Smooth muscle cell (in vitro differentiated cells): ENCODE data around the gene NR2C2. TPM values are rescaled to one million over a fixed set of nuclear protein-coding genes. Genes with fewer than 3 reads are reported as not detected.

Source experiments
- DNase-seq: peaks from one replicate; lab custom pipeline; 2025; ENCODE audit not compliant: unreplicated experiment; lab: John Stamatoyannopoulos, UW
- H2AFZ ChIP-seq: fragments of 200-600 bp; sonication (generic); 2 replicates; pipeline ENCODE4 v1.6.0; 2016; ENCODE audit warnings: antibody characterized with exemption, low read depth, mild to moderate bottlenecking
- H3F3A ChIP-seq: fragments of 200-600 bp; sonication (generic); 2 replicates; pipeline ENCODE4 v1.6.0; 2017; ENCODE audit warnings: antibody characterized with exemption, low read depth
- H3K27ac ChIP-seq: fragments of 200-600 bp; sonication (generic); 2 replicates; pipeline ENCODE4 v1.5.1; 2016; ENCODE audit warnings: low read depth, mild to moderate bottlenecking
- H3K27me3 ChIP-seq: fragments of 200-600 bp; sonication (generic); 2 replicates; pipeline ENCODE4 v1.6.1; 2016; ENCODE audit warnings: low read depth, mild to moderate bottlenecking
- H3K36me3 ChIP-seq: fragments of 200-600 bp; sonication (generic); 2 replicates; pipeline ENCODE4 v1.5.1; 2016; ENCODE audit warnings: low read depth
- H3K4me1 ChIP-seq: fragments of 200-600 bp; sonication (generic); 2 replicates; pipeline ENCODE4 v1.5.1; 2016; ENCODE audit warnings: low read depth
- H3K4me2 ChIP-seq: fragments of 200-600 bp; sonication (generic); 2 replicates; pipeline ENCODE4 v1.6.0; 2016; ENCODE audit warnings: mild to moderate bottlenecking
- H3K4me3 ChIP-seq: fragments of 200-600 bp; sonication (generic); 2 replicates; pipeline ENCODE4 v1.5.1; 2016; ENCODE audit warnings: mild to moderate bottlenecking
- H3K79me2 ChIP-seq: fragments of 200-600 bp; sonication (generic); 2 replicates; pipeline ENCODE4 v1.6.0; 2016; ENCODE audit warnings: low read depth, mild to moderate bottlenecking
- H3K9ac ChIP-seq: fragments of 200-600 bp; sonication (generic); 2 replicates; pipeline ENCODE4 v1.6.0; 2016; ENCODE audit warnings: low read depth
- H3K9me3 ChIP-seq: fragments of 200-600 bp; sonication (generic); replicated peaks from 2 replicates; pipeline ENCODE4 v1.5.1; 2016; ENCODE audit warnings: low read depth
- H4K20me1 ChIP-seq: fragments of 200-600 bp; sonication (generic); 2 replicates; pipeline ENCODE4 v1.6.0; 2016; ENCODE audit warnings: low read depth
- WGBS: methylation state at CpG from one replicate; pipeline ENCODE4 v1.1.7; 2016; ENCODE audit warnings: low lambda C conversion rate; 5-methylcytosine and 5-hydroxymethylcytosine counted together
- polyA plus RNA-seq: library from polyadenylated mRNA; unstranded; fragments of >200 nt; fragmentation: Nextera tagmentation; extraction: Ambion mirVana; gene quantifications from 2 replicates; pipeline ENCODE4 v1.2.1, GENCODE V29; 2016
- total RNA-seq: library from RNA; depleted of rRNA; stranded (reverse); fragments of >200 nt; gene quantifications from 2 replicates; pipeline ENCODE4 v1.2.3, GENCODE V29; 2014
- TF ChIP-seq, protein P1 (sequence below): fragments of 200-600 bp; sonication (generic); IDR thresholded peaks from 2 replicates; pipeline ENCODE4 v1.5.1; 2017; ENCODE audit warnings: borderline replicate concordance, mild to moderate bottlenecking, antibody characterized with exemption; ENCODE audit not compliant: insufficient read depth, poor library complexity, severe bottlenecking

The NR2C2 gene
- total and polyA plus RNA-seq, 2 experiments from 2014 or later: 11.6 to 28.5 TPM

DNA sequence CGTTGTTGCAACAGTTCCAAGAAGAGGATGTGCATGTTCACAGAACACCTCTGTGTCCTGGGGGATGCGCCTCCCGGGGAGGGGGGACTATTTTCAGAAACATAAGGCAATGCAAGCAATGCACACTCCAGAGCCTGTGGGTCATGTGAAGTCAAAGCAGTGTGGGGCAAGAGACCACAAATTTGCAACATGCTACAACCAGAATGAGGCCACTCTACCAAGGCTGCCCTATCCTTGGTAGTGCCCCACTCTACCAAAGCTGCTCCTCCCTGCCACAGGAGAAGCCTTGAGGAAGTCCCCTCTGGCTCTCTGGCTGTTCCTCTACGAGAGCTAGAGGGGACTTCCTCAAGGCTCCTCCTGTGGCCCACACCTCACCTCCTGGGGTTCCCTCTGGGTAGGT is 8.4 kb upstream of the NR2C2 start:
- Histone ChIP-seq H3K9me3 (no peaks in the 10 kb centered on the region), H4K20me1 (peaks cover 20% of the 10 kb centered on the region), H3K27ac (no peak overlapping the region), H3K79me2 (peaks cover 10% of the 10 kb centered on the region), H3F3A (peaks cover 6% of the 10 kb centered on the region), H3K9ac (no peak overlapping the region), H3K27me3 (no peaks in the 10 kb centered on the region), H3K4me3 (no peak overlapping the region), H3K4me1 (no peaks in the 10 kb centered on the region), H3K4me2 (no peak overlapping the region), H3K36me3 (no peaks in the 10 kb centered on the region), H2AFZ (no peak overlapping the region)
- 96% methylated on average over 4 of the region's 4 CpGs for WGBS
- TF ChIP-seq, protein P1, sequence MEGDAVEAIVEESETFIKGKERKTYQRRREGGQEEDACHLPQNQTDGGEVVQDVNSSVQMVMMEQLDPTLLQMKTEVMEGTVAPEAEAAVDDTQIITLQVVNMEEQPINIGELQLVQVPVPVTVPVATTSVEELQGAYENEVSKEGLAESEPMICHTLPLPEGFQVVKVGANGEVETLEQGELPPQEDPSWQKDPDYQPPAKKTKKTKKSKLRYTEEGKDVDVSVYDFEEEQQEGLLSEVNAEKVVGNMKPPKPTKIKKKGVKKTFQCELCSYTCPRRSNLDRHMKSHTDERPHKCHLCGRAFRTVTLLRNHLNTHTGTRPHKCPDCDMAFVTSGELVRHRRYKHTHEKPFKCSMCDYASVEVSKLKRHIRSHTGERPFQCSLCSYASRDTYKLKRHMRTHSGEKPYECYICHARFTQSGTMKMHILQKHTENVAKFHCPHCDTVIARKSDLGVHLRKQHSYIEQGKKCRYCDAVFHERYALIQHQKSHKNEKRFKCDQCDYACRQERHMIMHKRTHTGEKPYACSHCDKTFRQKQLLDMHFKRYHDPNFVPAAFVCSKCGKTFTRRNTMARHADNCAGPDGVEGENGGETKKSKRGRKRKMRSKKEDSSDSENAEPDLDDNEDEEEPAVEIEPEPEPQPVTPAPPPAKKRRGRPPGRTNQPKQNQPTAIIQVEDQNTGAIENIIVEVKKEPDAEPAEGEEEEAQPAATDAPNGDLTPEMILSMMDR: no peak
- DNase-seq: no peak

DNA sequence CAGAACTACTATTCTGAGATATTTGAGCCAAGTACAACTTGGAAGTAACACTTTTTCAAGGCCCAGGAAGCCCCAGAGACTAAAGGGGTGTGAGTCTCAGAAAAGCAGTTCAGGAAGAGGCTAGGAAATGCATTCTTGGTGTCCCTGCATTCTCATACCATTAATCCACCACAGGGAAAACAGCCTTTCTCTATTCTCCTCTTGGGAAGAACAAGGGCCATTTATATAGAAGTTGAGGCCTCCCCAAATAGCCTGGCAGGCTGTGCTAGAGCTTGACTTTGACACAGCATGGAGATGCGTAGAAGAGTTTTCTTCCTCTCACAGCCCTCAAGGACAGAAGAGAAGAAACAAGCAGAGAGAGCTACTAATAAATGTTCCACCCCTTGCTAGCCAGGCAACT is 5.5 kb upstream of the NR2C2 start:
- Histone ChIP-seq H3K4me2 (no peak overlapping the region), H3K79me2 (peaks cover 39% of the 10 kb centered on the region), H3K4me1 (peaks cover 12% of the 10 kb centered on the region), H3K4me3 (no peak overlapping the region), H3K9me3 (no peaks in the 10 kb centered on the region), H2AFZ (no peak overlapping the region), H4K20me1 (peaks cover 40% of the 10 kb centered on the region), H3K9ac (no peak overlapping the region), H3F3A (peaks cover 6% of the 10 kb centered on the region), H3K27ac (no peak overlapping the region), H3K27me3 (no peaks in the 10 kb centered on the region), H3K36me3 (no peaks in the 10 kb centered on the region)
- DNase-seq: no peak
- WGBS: 93% methylated on average over 1 of the region's 1 CpG
- TF ChIP-seq, protein P1: no peak

DNA sequence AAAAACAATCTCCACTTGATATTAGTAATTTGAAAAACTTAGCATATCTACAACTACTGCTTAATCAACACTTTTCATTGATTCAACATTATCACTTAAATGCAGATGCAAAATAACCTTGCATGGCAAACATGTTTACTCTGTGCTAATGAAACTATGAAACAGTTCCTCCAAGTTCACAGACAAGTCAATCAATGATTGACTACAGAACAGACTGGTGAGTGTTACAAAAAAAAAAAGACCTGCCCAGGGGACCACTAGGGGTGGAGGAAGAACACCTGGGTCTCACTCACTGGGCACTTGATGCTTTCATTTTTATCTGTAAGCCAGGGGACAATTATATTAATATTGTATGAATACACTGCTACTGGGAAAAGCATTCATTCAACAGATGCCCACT is 4.3 kb upstream of the NR2C2 start:
- no peak overlapping the region for H3K4me2 ChIP-seq
- no peaks in the 10 kb centered on the region for H3K9me3 ChIP-seq
- no peak for DNase-seq
- H4K20me1 ChIP-seq: peaks cover 40% of the 10 kb centered on the region
- H3F3A ChIP-seq: peaks cover 6% of the 10 kb centered on the region
- H3K4me3 ChIP-seq: no peak overlapping the region
- H3K27ac ChIP-seq: no peak overlapping the region
- H3K79me2 ChIP-seq: peaks cover 39% of the 10 kb centered on the region
- H3K27me3 ChIP-seq: no peaks in the 10 kb centered on the region
- H3K36me3 ChIP-seq: no peaks in the 10 kb centered on the region
- peaks cover 12% of the 10 kb centered on the region for H3K4me1 ChIP-seq
- TF ChIP-seq, protein P1: no peak
- no peak overlapping the region for H2AFZ ChIP-seq
- no peak overlapping the region for H3K9ac ChIP-seq

DNA sequence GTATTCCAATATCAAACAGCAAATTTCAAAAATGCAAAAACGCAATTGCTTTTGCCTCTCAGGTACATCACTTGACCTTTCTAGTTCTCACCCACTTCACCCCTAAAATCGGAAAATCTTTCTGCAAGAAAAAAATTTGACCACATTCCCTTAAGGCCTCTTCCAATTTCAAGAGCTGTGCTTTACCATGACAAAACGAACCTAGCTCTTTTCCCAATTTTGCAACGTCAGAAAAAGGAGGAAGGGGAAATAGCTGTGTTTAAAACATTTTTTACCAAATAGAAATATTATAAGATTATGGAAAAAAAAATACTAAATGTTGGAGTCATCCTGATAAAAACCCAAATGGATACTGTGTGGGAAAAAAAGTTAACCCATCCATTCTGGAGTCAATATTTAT is 1.1 kb upstream of the NR2C2 start:
- Histone ChIP-seq H3K27me3 (no peaks in the 10 kb centered on the region), H3K9ac (peak overlapping the region; percentile 87), H4K20me1 (peaks cover 51% of the 10 kb centered on the region), H3K4me3 (peak overlapping the region; percentile 84), H3K27ac (peak overlapping the region; percentile 97), H3K4me2 (peak overlapping the region; percentile 89), H3F3A (peaks cover 6% of the 10 kb centered on the region), H3K79me2 (peaks cover 67% of the 10 kb centered on the region), H3K4me1 (peaks cover 23% of the 10 kb centered on the region), H3K36me3 (no peaks in the 10 kb centered on the region), H2AFZ (no peak overlapping the region), H3K9me3 (no peaks in the 10 kb centered on the region)
- no peak for DNase-seq
- TF ChIP-seq, protein P1: no peak
- WGBS: 31% methylated on average over 4 of the region's 4 CpGs
